AG10803 (cell line): ENCODE results near the gene LDLRAD4.

Experiments used
- DNase-seq: peaks from one replicate; pipeline ENCODE4 v3.0.0; 2010; ENCODE audit warnings: low read depth
- H3K4me3 ChIP-seq: 2 replicates; pipeline ENCODE4 v1.5.1; 2011; ENCODE audit warnings: mild to moderate bottlenecking, low read length, control low read depth
- TF ChIP-seq, protein P1 (sequence below): conservative IDR thresholded peaks from 2 replicates; pipeline ENCODE4 v1.5.1; 2011; ENCODE audit warnings: mild to moderate bottlenecking, low read length, control low read depth, inconsistent platforms

The LDLRAD4 gene

GRCh38 chr18:13548106-13548819 lies 329.7 kb downstream of the LDLRAD4 start:
- H3K4me3 ChIP-seq, result no peak overlapping the region
- TF ChIP-seq, protein P1, sequence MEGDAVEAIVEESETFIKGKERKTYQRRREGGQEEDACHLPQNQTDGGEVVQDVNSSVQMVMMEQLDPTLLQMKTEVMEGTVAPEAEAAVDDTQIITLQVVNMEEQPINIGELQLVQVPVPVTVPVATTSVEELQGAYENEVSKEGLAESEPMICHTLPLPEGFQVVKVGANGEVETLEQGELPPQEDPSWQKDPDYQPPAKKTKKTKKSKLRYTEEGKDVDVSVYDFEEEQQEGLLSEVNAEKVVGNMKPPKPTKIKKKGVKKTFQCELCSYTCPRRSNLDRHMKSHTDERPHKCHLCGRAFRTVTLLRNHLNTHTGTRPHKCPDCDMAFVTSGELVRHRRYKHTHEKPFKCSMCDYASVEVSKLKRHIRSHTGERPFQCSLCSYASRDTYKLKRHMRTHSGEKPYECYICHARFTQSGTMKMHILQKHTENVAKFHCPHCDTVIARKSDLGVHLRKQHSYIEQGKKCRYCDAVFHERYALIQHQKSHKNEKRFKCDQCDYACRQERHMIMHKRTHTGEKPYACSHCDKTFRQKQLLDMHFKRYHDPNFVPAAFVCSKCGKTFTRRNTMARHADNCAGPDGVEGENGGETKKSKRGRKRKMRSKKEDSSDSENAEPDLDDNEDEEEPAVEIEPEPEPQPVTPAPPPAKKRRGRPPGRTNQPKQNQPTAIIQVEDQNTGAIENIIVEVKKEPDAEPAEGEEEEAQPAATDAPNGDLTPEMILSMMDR, result no peak
- no peak for DNase-seq

DNA sequence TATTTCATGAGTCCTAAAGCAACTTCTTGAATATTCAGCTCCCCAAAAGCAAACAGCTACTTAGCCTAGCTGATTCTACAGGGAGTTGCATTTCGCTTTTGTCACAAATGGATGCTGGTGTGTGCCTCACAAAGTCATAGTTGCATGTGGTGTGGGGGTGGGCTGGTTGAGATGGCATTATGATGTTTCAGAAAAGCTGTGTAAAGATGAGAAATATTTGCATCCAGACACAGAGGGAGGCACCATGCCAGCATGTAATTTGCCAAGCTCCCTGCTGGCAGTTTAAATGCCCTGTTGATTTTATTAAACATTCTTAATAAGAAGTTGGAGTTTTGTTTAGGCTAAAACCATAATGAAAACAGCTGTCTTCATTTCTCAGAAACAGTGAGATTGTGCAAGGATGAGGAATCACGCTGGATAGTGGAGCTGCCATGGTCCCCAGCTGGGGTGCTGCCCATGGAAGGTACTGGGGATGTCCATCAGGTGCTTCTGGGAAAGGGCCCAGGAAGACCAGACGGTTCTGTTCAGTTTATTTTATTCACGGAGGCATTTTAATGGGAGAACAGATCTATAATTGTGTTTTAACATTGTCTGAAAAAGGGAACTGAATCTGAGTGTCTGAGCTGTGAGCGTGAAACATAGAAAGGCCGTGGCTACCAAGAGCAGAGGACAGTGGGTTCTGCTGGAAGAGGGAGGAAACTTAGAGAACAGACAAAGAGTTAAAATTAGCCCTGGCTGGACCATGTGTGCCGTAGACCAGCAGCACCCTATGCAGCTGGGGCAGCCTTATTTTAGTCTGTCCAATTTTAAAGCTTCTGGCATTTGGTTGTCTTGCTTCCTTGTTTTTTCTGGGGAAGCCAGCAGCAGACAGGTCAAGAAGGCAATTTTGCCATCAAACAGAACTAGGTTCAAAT lies 330.7 kb downstream of the LDLRAD4 start:
- H3K4me3 ChIP-seq, result no peak overlapping the region
- DNase-seq, result no peak
- TF ChIP-seq, protein P1, result no peak

DNA sequence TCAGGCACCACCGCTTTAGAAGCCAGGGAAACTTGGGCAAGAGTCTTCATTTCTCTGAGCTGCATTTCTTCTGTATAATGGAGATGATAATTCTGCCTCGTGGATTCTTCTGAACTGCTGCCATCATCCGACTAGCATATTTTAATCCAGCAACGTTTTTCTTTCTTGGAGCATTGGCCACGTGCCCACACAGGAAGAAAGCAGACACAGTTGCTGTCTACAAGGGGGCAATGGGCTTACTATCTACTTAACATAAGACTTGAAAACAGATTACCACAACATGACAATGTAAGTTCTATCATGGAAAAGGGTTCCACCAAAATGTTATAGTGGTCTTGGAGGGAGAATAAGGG lies 331.3 kb downstream of the LDLRAD4 start:
- no peak overlapping the region for H3K4me3 ChIP-seq
- TF ChIP-seq, protein P1, result no peak
- no peak for DNase-seq

GRCh38 chr18:13550418-13551304 lies 332.1 kb downstream of the LDLRAD4 start:
- TF ChIP-seq, protein P1, result no peak
- no peak overlapping the region for H3K4me3 ChIP-seq
- no peak for DNase-seq

DNA sequence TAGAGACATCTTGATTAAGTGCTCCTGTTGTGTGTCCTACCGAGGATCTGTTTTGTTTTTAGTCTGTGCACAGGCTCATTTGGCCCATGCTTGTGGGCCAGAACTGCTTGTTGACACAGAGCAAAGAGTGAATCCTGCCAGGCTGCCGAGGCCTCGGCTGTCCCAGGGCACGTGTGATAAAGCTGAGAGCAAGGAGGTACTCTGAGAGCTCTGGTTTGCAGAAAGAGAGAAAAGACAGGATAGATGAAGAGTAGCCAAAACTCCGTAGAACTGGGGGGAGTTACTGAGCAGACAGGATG lies 332.7 kb downstream of the LDLRAD4 start:
- no peak for DNase-seq
- no peak overlapping the region for H3K4me3 ChIP-seq

GRCh38 chr18:13551841-13552733 lies 333.5 kb downstream of the LDLRAD4 start:
- TF ChIP-seq, protein P1, result no peak
- H3K4me3 ChIP-seq, result no peak overlapping the region
- no peak for DNase-seq

More for the DNA sequence above, 332.7 kb downstream of the LDLRAD4 start:
- TF ChIP-seq, protein P1, result no peak
